Femur (tissue), 1 donor: ENCODE measurements around the gene COL1A1.
A peak's percentile ranks its signal among the peaks of the same experiment; 100 is the strongest.

Experiments
- DNase-seq: peaks from one replicate; pipeline ENCODE4 v3.0.0-alpha.2; 2017

COL1A1 gene

GRCh38 chr17:50213026-50214022, 11.9 kb upstream of the COL1A1 start:
- no peak for DNase-seq

- DNase-seq = peak; percentile 76
Measured at GRCh38 chr17:50212121-50212843, 10.9 kb upstream of the COL1A1 start.

GRCh38 chr17:50211249-50212120, 10.1 kb upstream of the COL1A1 start:
- DNase-seq = no peak

- DNase-seq = peak; percentile 93
Measured at GRCh38 chr17:50210240-50211225, 9.1 kb upstream of the COL1A1 start.

GRCh38 chr17:50209472-50210239, 8.2 kb upstream of the COL1A1 start:
- peak; percentile 99 for DNase-seq

GRCh38 chr17:50209133-50209471, 7.7 kb upstream of the COL1A1 start:
- DNase-seq = no peak

GRCh38 chr17:50208611-50209061, 7.2 kb upstream of the COL1A1 start:
- no peak for DNase-seq

GRCh38 chr17:50207792-50208567, 6.5 kb upstream of the COL1A1 start:
- DNase-seq = no peak

GRCh38 chr17:50207315-50207714, 5.9 kb upstream of the COL1A1 start:
- no peak for DNase-seq

- peak; percentile 89 for DNase-seq
Measured at GRCh38 chr17:50206604-50207293, 5.3 kb upstream of the COL1A1 start.

- no peak for DNase-seq
Measured at GRCh38 chr17:50205963-50206505, 4.6 kb upstream of the COL1A1 start.

GRCh38 chr17:50205111-50205962, 3.9 kb upstream of the COL1A1 start:
- no peak for DNase-seq

GRCh38 chr17:50204431-50204830, 3.0 kb upstream of the COL1A1 start:
- DNase-seq = no peak

GRCh38 chr17:50203604-50204345, 2.3 kb upstream of the COL1A1 start:
- DNase-seq = peak; percentile 95

GRCh38 chr17:50203086-50203485, 1.7 kb upstream of the COL1A1 start:
- peak; percentile 94 for DNase-seq

GRCh38 chr17:50200457-50201275, 765 bp downstream of the COL1A1 start:
- peak; percentile 94 for DNase-seq
